GM18867 (cell line): ENCODE data around the gene MAP3K15.
"Not testable (repeated sequence)": the region's sequence is repeated elsewhere in the genome, so short reads cannot be mapped to it uniquely, and the experiment has no call there.

Experiments used
- ATAC-seq: cut with Tn5 transposase; IDR thresholded peaks from one replicate; pipeline ENCODE4 v1.9.1; 2021; ENCODE audit warnings: mild to moderate bottlenecking, moderate library complexity; ENCODE audit not compliant: unreplicated experiment

Gene MAP3K15

DNA sequence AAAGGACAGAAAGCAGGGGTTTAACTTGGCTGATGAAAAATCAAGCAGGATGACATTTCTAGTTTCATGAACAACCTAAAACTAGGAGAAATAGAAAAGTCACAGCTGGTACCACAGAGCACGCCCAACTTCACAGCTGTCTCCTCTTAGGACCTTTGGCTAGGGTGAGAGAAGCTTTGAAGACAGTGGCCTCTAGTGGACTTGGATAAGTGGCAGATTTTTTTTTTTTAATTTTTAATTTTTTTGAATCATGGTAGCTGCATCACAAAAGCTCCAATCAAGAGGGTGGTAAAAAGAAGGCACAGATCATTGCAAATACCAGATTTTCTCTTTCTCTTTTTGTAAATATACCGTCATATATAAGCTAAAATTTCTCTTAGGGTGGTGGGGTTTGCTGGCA, 20.2 kb upstream of the MAP3K15 start:
- ATAC-seq = no peak

DNA sequence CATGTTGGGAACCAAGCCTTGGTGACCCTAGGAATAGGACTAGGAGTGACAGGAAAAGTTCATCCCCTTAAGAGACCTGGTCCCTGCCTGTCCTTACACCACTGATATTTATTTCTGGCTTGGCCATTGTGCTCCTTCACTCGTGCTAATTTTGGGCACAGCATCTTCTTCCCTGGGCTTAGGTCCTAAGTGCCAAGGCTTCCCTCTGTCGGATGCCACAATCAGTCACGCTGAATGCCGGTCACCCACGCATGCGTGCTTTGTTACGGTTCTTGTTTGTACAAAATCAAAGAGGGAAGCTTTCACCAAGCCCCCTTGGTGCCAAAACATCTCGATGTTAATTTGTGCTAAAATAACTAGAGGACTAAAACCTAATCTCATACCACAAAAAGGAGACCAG, 17.4 kb upstream of the MAP3K15 start:
- no peak for ATAC-seq

DNA sequence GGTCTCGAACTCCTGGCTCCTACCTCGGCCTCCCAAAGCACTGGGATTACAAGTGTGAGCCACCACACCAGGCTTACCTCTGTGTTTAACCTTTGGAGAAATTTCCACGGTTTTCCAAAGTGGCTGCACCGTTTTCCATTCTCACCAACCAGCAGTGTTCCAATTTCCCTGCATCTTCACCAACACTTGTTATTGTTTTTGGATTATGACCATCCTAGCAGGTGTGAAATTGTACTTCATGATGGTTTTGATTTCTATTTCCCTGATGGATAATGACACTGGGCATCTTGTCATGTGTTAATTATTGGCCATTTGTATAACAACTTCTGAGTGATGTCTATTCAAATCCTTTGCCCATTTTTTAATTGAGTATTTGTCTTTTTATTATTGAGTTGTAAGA, 2.7 kb upstream of the MAP3K15 start:
- no peak for ATAC-seq

DNA sequence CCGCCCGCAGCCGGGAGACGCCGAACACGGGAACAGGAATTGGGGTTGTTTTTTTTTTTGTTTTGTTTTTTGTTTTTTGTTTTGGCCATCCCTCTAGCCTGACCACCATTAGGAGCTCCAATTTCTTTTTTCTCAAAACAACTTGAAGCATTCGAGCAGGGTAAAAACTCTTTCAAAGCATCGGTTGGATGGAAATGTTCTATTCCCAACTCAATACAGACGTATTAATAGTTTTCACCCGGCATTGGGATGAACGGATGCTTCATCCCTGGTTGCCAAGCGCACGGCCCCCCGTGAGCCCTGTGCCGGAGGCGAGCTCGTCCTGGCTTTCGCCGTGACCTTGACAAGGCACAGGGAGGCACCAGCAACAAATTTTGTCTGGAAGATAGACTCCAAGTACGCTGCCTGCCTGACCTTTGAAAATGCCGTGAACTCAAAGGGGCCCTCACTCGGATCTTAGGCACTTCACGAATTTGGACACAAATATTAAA, 352 bp upstream of the MAP3K15 start:
- ATAC-seq = no peak

DNA sequence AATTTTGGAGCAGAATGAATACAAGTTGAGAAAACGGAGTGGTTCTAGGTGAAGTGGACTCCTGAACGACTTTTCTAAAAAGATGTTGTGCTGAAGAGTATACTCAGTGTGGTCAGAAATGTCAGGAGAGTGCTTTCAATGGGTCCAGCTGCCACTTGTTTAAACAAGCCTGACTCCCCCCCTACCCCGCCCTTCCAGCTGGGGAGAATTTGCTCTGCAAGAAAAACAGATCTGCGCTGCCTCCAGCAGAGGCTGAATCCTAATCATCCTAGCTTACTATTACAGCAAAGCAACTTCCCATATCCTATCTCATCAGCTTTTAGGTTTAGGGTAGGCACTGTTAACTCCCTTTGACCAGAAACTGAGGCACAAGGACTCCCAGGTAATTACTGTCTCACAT, 1.9 kb downstream of the MAP3K15 start:
- ATAC-seq = no peak

DNA sequence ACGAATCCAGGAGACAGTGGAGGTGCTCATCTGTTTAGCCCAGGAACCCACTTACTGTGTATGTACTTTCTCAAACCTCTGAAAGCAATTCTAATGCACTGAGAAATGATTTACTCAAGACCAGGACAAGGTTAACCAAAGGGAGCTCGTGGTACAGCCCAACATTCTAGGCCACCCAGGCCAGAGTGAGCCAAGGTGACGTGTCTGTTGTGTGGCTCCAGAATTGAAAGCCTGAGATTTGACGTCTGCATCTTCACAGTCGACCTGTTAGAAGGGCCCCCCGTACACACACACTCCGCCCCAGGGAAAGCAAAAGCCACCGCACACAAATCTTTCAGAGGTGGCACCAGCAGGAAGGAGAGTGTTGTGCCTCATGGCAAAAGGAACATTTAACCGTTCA, 2.3 kb downstream of the MAP3K15 start:
- no peak for ATAC-seq

DNA sequence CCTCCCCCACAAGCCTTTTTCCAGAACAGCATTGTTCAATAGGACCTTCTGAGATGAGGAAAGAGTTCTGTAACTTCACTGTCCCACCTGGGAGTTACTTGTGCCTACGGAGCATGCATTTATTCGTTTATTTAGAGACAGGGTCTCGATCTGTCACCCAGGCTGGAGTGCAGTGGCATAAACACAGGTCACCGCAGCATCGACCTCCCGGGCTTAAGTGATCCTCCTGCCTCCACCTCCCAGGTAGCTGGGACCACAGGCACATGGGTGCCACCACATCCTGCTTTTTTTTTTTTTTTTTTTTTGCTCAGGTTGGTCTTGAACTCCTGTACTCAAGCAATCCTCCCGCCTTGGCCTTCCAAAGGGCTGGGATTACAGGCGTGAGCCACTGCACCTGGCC, 2.9 kb downstream of the MAP3K15 start:
- ATAC-seq = no peak

DNA sequence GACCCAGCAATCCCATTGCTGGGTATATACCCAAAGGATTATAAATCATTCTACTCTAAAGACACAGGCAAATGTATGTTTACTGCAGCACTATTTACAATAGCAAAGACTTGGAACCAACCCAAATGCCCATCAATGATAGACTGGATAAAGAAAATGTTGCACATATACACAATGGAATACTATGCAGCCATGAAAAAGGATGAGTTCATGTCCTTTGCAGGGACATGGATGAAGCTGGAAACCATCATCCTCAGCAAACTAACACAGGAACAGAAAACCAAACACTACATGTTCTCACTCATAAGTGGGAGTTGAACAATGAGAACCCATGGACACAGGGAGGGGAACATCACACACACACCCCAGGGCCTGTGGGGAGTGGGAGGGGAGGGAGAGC, 3.5 kb downstream of the MAP3K15 start:
- ATAC-seq = not testable (repeated sequence)

DNA sequence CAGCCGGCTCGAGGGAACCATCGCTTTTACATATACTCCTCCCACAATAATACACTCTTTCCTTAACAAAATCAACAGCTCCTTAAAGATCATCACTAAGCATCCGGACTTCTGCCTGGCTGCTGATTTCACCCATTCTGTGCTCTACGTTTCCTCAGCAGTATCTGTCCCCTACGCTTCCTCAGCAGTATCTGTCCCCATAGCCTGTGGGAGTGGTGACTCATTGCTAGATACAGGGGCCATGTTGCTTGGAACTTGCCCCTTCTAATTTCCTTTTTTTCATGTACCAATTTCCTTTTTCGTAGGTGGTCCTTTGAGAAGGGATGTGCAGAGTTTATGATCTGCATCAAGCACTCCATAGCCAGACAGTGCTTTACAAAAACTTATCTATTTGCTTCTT, 18.6 kb downstream of the MAP3K15 start:
- ATAC-seq = no peak

DNA sequence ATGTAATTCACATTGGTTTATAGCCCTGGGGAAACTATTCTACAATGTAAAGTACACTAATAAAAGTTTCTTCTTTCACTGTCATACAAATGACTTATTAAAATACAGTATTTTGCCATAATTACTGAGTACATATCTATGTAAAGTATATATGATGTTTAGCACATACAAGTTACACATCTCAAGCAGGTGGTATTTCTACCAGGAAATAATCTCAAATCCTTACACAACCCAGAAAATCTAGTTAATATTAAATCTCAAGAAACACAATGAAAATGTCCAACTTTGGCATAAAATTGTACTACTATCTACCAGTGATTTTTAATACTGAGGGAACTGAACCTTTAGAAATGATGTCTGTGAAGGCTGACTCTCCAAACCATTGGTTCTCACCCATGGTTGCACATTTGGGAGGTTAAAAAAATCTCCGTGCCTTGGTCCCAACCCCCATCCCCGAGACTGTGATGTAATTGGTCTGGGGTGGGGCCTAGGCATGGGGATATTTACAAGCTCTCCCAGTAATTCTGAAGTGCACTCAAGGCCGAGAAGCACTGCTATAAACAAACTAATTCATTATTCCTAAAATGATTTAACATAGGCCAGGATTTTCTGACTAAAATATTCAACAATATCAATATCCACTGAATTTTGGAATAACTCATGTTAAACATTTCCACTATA, 27.6 kb downstream of the MAP3K15 start:
- ATAC-seq = no peak

DNA sequence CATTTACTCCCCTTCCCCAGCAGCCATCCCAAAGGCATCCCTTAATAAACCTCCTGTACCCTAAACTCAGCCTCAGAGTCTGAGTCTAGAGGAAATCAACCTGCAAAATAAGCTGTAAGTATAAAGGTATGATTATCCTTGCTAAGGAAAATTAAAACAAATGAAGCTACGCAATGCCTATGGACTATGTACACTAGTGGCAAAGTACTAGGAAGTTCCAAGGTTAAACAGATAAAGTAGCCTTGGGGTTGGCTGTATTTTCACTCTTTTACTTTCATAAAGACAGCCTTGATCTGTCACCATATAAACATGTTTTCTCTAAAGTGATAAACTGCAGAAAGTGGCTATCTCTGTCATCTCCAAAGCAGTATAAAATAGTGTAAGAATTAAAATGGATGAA, 35.9 kb downstream of the MAP3K15 start:
- no peak for ATAC-seq

DNA sequence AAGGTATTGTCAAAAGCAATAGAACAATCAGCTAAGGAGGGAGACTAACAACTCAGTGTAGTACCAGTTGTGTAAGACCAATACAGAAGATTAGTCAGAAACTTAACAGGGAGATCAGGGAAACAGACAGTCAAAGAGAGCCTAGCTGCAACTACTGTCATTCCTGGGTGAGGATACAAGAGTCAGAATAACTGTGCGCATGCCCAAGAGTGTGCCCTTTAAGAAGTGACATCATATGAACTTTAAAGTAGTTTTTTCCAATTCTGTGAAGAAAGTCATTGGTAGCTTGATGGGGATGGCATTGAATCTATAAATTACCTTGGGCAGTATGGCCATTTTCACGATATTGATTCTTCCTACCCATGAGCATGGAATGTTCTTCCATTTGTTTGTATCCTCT, 46.9 kb downstream of the MAP3K15 start:
- ATAC-seq = not testable (repeated sequence)

DNA sequence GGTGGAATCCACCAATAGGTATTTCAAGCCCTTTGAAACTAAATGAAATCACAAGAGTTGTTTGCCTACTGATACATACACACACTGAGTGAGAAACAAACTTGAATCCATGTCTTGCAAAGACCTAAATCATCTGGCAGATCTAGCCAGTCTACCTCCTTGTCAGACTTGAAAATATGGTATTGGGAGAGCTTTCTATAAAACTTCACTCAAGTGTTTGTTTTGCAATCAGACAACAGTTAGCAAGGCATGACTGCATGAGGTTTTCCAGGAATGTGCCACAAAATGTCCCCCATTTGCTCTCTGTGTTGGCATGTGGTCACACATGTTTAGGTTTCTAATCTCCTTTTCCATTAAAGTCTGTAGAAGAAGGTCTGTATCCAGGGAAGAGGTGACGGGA, 52.4 kb downstream of the MAP3K15 start:
- ATAC-seq = no peak

DNA sequence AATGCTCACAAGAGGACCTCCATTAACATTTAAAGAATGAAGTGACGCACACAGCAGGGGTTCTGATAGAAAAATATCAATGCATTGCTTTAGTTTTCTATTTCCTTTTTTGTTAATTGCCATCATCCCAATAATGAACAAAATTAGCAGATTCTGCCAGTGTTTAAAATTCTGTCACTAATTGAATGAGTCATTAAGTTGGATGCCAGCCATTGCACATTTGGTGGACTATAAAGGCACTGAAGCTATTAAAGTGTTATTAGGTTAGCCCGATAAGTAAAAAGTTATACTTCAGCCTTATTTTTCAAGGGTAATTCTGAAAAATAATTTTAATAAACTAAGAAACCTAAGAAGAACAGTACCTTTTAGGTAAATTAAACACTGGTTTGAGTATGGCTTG, 53.1 kb downstream of the MAP3K15 start:
- ATAC-seq = no peak

DNA sequence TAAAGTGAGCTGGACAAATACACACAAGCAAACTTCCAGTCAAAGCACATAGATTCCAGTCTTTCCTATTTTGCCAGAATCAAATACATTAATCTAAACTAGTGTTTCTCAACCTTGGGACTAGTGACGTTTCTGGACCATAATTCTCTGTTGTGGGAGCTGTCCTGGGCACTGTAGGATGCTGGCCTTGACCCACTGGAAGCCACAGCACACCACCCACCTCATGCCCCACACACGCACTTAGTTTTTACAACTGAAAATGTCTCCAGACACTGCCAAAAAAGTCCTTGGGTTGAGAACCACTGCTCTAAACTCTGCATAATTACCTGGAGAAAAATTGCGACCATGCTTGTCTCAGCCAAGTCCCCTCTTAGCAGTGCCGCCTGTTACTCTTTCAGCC, 57.6 kb downstream of the MAP3K15 start:
- no peak for ATAC-seq

DNA sequence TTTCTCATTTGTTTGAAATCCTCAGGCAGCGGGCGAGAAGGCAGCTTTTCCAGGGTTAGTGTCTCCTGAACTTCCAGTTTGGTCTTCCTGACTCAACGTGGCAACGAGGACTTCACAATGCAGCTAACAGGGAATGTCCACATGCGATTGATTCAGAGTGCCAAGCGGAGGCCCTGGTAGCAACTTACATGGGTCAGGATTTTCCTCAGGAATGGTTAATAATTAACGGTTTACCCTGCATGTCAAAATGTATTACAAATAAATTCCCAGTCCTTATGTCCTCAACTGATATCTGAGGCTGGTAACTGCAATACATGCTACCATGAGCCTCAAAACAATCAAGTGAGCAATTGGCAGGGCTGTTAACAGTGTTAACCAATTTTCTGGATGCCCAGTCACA, 67.2 kb downstream of the MAP3K15 start:
- ATAC-seq = no peak

DNA sequence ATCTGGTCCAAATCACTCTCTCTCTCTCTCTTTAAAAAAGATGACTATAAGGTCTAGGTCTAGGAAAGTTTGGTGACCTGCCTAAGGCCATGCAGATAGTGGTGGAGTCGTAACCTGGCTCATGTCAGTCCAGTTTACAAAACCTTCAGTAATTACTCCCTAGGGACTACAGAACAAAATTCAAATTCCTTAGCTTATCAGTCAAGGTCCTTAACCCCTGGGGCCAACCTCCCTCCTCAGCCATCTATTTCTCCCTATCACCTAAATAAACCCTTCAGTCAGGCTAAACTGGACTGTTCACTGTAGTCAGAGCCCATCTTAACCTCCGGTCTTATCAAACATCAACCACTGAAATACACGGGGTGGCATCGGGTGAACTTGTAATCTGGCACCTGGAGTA, 68.9 kb downstream of the MAP3K15 start:
- no peak for ATAC-seq

DNA sequence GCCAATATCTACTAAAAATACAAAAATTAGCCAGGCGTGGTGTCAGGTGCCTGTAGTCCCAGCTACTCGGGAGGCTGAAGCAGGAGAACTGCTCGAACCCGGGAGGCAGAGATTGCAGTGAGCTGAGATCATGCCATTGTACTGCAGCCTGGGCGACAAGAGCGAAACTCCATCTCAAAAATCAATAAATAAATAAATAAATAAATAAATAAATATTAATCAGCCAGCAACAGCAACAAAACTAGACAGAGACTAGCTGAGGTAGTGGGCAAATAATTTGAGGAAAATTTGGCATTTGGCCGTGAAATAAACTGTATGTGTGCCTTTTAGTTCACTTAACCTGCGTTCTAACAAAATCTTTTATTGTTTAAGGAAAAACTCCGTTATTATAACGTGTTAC, 69.5 kb downstream of the MAP3K15 start:
- ATAC-seq = not testable (repeated sequence)

DNA sequence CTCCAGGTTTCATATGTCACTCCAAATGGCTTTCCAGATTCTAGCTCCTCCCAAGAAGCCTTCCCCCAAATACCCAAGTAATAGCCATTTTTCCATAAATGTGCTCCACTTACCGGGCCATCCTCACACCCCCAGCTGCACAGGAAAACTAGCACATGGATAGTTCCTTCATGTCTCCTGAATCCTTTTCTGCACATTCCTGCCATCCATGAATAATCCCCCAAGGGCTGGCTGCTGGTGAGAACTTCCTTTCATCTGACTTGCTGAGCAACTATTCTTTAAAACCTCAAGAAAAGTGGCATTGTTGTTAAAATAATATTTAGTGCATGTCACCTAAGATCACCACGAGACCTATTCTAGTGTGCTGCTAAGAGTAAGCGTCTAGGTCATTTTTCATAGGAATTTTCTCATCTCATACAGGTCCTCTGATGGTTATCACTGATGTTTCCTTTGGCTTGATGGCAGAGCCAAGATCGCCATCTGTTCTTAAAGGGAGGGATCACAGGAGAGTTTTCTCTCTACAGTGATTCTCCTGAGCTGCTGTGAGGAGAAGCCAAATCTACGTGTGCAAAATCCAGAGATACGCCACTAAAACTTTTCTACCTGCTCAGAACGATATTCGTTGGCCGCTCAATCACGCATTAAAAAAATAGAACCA, 71.3 kb downstream of the MAP3K15 start:
- no peak for ATAC-seq

DNA sequence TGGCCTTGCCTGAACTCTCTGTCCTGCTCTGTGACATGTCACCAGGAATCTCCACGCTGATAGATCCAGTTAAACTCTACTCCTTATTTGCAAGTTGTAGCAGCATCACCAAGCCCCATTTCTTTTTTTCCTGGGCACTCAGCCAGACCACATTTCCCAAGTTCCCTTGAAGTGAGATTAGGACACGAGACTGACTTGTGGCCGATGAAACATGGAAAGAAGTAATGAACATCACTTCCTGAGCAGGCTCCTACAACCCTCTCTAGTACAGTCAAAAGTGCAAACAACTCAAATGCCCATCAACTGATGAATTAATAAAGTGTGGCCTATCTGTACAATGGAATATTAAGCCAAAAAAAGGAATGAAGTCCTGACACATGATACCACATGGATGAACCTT, 74.6 kb downstream of the MAP3K15 start:
- no peak for ATAC-seq

DNA sequence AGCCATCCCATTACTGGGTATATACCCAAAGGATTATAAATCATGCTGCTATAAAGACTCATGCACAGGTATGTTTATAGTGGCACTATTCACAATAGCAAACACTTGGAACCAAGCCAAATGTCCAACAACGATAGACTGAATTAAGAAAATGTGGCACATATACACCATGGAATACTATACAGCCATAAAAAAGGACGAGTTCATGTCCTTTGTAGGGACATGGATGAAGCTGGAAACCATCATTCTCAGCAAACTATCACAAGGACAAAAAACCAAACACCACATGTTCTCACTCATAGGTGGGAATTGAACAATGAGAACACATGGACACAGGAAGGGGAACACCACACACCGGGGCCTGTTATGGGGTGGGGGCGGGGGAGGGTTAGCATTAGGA, 92.6 kb downstream of the MAP3K15 start:
- not testable (repeated sequence) for ATAC-seq

DNA sequence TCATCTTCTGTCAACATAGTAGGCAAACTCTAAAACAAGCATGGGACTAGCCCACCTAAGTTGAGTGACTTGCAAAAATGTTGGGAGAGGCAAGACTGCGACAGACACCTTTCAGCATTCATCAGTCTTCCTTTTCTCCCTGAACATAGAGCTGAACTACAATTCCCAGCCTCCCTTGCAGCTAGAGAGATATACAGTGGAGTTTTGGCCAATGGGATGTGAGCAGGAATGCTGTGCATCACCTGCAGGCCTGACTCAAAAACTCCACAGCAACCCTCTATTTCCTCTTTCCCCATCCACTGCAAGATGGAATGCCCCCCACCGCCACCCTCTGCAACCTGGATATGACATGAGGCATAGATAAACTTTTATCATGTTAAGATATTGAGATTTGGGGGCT, 105.0 kb downstream of the MAP3K15 start:
- no peak for ATAC-seq

DNA sequence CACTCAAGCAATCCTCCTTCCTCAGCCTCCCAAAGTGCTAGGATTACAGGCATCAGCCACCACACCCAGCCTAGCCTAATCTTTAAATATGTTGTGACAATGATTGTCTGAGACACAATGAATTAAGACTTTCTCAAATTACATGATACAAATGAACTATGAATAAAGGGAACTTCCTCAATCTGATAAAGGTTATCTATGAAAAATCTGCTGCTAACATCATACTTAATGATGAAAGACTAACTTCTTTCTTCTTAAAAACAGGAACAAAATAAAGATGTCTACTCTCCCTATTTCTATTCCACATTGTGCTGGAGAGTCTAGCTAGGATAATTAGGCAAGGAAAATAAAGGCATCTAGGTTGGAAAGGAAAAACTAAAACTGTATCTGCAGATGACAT, 111.6 kb downstream of the MAP3K15 start:
- no peak for ATAC-seq
